NCI-H2107 treated with DMSO at 0.1 percent for 48 hours (cell line): ENCODE data around the gene CNGA1.
A peak's percentile ranks its signal among the peaks of the same experiment; 100 is the strongest.

ENCODE experiments used
- DNase-seq: peaks from one replicate; lab custom pipeline; 2025; ENCODE audit not compliant: unreplicated experiment; lab: John Stamatoyannopoulos, UW

The CNGA1 gene

DNA sequence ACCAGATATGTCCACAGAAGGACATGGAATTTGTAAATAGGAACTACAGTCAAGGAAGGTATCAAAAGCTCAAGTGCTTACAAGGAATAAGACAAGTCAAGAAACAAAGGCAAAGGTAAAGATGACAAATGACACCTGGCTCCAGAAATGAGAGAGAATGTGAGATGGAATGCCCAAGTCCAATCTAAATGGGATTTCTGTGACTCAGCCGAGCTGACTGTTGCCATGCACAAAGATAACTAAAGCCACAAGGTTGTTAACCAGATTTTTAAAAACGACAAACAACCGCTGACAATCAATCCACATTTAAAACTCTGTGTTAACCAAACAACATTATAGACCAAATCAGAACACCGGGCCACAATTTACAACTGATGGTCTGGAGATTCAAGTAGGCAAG, 103.2 kb downstream of the CNGA1 start:
- DNase-seq = no peak

DNA sequence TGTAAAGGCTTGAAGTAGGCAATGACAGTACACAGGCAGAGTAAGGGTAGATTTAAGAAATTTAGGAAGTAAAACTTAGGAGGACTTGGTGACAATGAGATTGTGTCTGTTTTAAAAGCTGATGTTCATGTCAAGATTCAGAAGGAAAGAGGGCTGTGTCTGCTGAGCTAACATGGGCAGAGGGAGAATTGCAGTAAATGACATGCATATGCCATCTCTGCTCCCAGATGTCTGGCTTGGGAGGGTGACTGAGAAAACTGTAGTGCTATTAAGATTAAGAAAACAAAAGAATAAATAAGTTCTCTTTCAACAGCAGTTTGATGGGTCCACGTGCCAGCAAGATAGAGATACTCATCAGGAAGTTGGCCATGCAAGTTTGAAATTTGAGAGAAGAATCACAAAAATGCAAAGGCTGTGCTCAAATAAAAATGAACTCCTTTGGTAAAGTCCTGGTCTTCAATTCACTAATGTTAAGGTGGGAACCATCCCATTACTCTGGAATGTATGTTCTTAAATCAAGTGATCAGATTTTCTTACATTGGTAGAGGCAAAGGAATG, 109.3 kb downstream of the CNGA1 start:
- DNase-seq = no peak

GRCh38 chr4:47899639-47900038, 116.8 kb downstream of the CNGA1 start:
- DNase-seq = peak; percentile 47

GRCh38 chr4:47891928-47892327, 124.6 kb downstream of the CNGA1 start:
- DNase-seq = no peak
